ENCODE results near the gene PRPF39.

The PRPF39 gene

GRCh38 chr14:45083976-45084722 lies at the start of gene PRPF39:
TSS of gene PRPF39 (plus strand) at chr14:45084116. CDS start at chr14:45095240, 11,124 bp downstream.
- peaks cover 5% of the 10 kb centered on the region for H3K4me1 ChIP-seq (ENCODE audit: control insufficient read depth, insufficient read depth, low read length)
- H3K4me3 ChIP-seq (ENCODE audit: low read depth, low read length), result peak within 1 kb of the TSS; percentile 76
- no peaks in the 10 kb centered on the region for H3K27me3 ChIP-seq (ENCODE audit: control insufficient read depth, insufficient read depth, low read length)

GRCh38 chr14:45034730-45035129 lies 49.2 kb upstream of the PRPF39 start:
- H3K4me3 ChIP-seq (ENCODE audit: low read depth, low read length), result no peak overlapping the region
- no peaks in the 10 kb centered on the region for H3K27me3 ChIP-seq (ENCODE audit: control insufficient read depth, insufficient read depth, low read length)
- H3K9me3 ChIP-seq (ENCODE audit: control insufficient read depth, insufficient read depth, low read length), result peaks cover 7% of the 10 kb centered on the region
- H3K4me1 ChIP-seq (ENCODE audit: control insufficient read depth, insufficient read depth, low read length), result no peaks in the 10 kb centered on the region
- no peak overlapping the region for H3K9ac ChIP-seq (ENCODE audit: low read depth, low read length)
- H3K36me3 ChIP-seq (ENCODE audit: control insufficient read depth, insufficient read depth, low read length), result peaks cover 12% of the 10 kb centered on the region

More at GRCh38 chr14:45083976-45084722, at the start of gene PRPF39:
- peak within 1 kb of the TSS; percentile 76 for H3K9ac ChIP-seq (ENCODE audit: low read depth, low read length)
- H3K36me3 ChIP-seq (ENCODE audit: control insufficient read depth, insufficient read depth, low read length), result no peaks in the 10 kb centered on the region
- H3K9me3 ChIP-seq (ENCODE audit: control insufficient read depth, insufficient read depth, low read length), result no peaks in the 10 kb centered on the region

GRCh38 chr14:45038256-45038655 lies 45.7 kb upstream of the PRPF39 start:
- Histone ChIP-seq H3K4me3 (ENCODE audit: low read depth, low read length) (no peak overlapping the region), H3K36me3 (ENCODE audit: control insufficient read depth, insufficient read depth, low read length) (peaks cover 12% of the 10 kb centered on the region), H3K27me3 (ENCODE audit: control insufficient read depth, insufficient read depth, low read length) (no peaks in the 10 kb centered on the region), H3K4me1 (ENCODE audit: control insufficient read depth, insufficient read depth, low read length) (no peaks in the 10 kb centered on the region), H3K9ac (ENCODE audit: low read depth, low read length) (no peak overlapping the region), H3K9me3 (ENCODE audit: control insufficient read depth, insufficient read depth, low read length) (peaks cover 7% of the 10 kb centered on the region)

- peaks cover 12% of the 10 kb centered on the region for H3K36me3 ChIP-seq (ENCODE audit: control insufficient read depth, insufficient read depth, low read length)
- no peak overlapping the region for H3K4me3 ChIP-seq (ENCODE audit: low read depth, low read length)
- peaks cover 7% of the 10 kb centered on the region for H3K9me3 ChIP-seq (ENCODE audit: control insufficient read depth, insufficient read depth, low read length)
- H3K4me1 ChIP-seq (ENCODE audit: control insufficient read depth, insufficient read depth, low read length), result no peaks in the 10 kb centered on the region
- H3K27me3 ChIP-seq (ENCODE audit: control insufficient read depth, insufficient read depth, low read length), result no peaks in the 10 kb centered on the region
- no peak overlapping the region for H3K9ac ChIP-seq (ENCODE audit: low read depth, low read length)
These were observed 45.1 kb upstream of the PRPF39 start for GRCh38 chr14:45038865-45039264.

GRCh38 chr14:45039390-45039789 lies 44.5 kb upstream of the PRPF39 start:
- H3K4me3 ChIP-seq (ENCODE audit: low read depth, low read length), result no peak overlapping the region

GRCh38 chr14:45041641-45042040 lies 42.3 kb upstream of the PRPF39 start:
- H3K9me3 ChIP-seq (ENCODE audit: control insufficient read depth, insufficient read depth, low read length), result peaks cover 7% of the 10 kb centered on the region
- H3K9ac ChIP-seq (ENCODE audit: low read depth, low read length), result no peak overlapping the region
- peaks cover 12% of the 10 kb centered on the region for H3K36me3 ChIP-seq (ENCODE audit: control insufficient read depth, insufficient read depth, low read length)
- H3K4me1 ChIP-seq (ENCODE audit: control insufficient read depth, insufficient read depth, low read length), result no peaks in the 10 kb centered on the region
- no peak overlapping the region for H3K4me3 ChIP-seq (ENCODE audit: low read depth, low read length)
- H3K27me3 ChIP-seq (ENCODE audit: control insufficient read depth, insufficient read depth, low read length), result no peaks in the 10 kb centered on the region

More at GRCh38 chr14:45039390-45039789, 44.5 kb upstream of the PRPF39 start:
- Histone ChIP-seq H3K36me3 (ENCODE audit: control insufficient read depth, insufficient read depth, low read length) (peaks cover 12% of the 10 kb centered on the region), H3K27me3 (ENCODE audit: control insufficient read depth, insufficient read depth, low read length) (no peaks in the 10 kb centered on the region), H3K9ac (ENCODE audit: low read depth, low read length) (no peak overlapping the region), H3K9me3 (ENCODE audit: control insufficient read depth, insufficient read depth, low read length) (peaks cover 7% of the 10 kb centered on the region), H3K4me1 (ENCODE audit: control insufficient read depth, insufficient read depth, low read length) (no peaks in the 10 kb centered on the region)

- Histone ChIP-seq H3K27me3 (ENCODE audit: control insufficient read depth, insufficient read depth, low read length) (no peaks in the 10 kb centered on the region), H3K9ac (ENCODE audit: low read depth, low read length) (no peak overlapping the region), H3K9me3 (ENCODE audit: control insufficient read depth, insufficient read depth, low read length) (no peaks in the 10 kb centered on the region), H3K4me3 (ENCODE audit: low read depth, low read length) (no peak overlapping the region), H3K36me3 (ENCODE audit: control insufficient read depth, insufficient read depth, low read length) (peaks cover under 1% of the 10 kb centered on the region), H3K4me1 (ENCODE audit: control insufficient read depth, insufficient read depth, low read length) (no peaks in the 10 kb centered on the region)
These were observed 39.3 kb upstream of the PRPF39 start for GRCh38 chr14:45044638-45045037.

- Histone ChIP-seq H3K4me3 (ENCODE audit: low read depth, low read length) (no peak overlapping the region), H3K4me1 (ENCODE audit: control insufficient read depth, insufficient read depth, low read length) (no peaks in the 10 kb centered on the region), H3K9ac (ENCODE audit: low read depth, low read length) (no peak overlapping the region), H3K27me3 (ENCODE audit: control insufficient read depth, insufficient read depth, low read length) (no peaks in the 10 kb centered on the region), H3K36me3 (ENCODE audit: control insufficient read depth, insufficient read depth, low read length) (no peaks in the 10 kb centered on the region), H3K9me3 (ENCODE audit: control insufficient read depth, insufficient read depth, low read length) (no peaks in the 10 kb centered on the region)
These were observed 35.5 kb upstream of the PRPF39 start for GRCh38 chr14:45048385-45048784.

GRCh38 chr14:45051180-45051579 lies 32.7 kb upstream of the PRPF39 start:
- Histone ChIP-seq H3K4me1 (ENCODE audit: control insufficient read depth, insufficient read depth, low read length) (no peaks in the 10 kb centered on the region), H3K36me3 (ENCODE audit: control insufficient read depth, insufficient read depth, low read length) (no peaks in the 10 kb centered on the region)

GRCh38 chr14:45051896-45052295 lies 32.0 kb upstream of the PRPF39 start:
- Histone ChIP-seq H3K27me3 (ENCODE audit: control insufficient read depth, insufficient read depth, low read length) (no peaks in the 10 kb centered on the region), H3K9ac (ENCODE audit: low read depth, low read length) (no peak overlapping the region), H3K36me3 (ENCODE audit: control insufficient read depth, insufficient read depth, low read length) (no peaks in the 10 kb centered on the region), H3K4me3 (ENCODE audit: low read depth, low read length) (no peak overlapping the region), H3K9me3 (ENCODE audit: control insufficient read depth, insufficient read depth, low read length) (no peaks in the 10 kb centered on the region), H3K4me1 (ENCODE audit: control insufficient read depth, insufficient read depth, low read length) (no peaks in the 10 kb centered on the region)

More at GRCh38 chr14:45051180-45051579, 32.7 kb upstream of the PRPF39 start:
- Histone ChIP-seq H3K4me3 (ENCODE audit: low read depth, low read length) (no peak overlapping the region), H3K9ac (ENCODE audit: low read depth, low read length) (no peak overlapping the region), H3K27me3 (ENCODE audit: control insufficient read depth, insufficient read depth, low read length) (no peaks in the 10 kb centered on the region), H3K9me3 (ENCODE audit: control insufficient read depth, insufficient read depth, low read length) (no peaks in the 10 kb centered on the region)

- H3K4me3 ChIP-seq (ENCODE audit: low read depth, low read length), result no peak overlapping the region
- no peaks in the 10 kb centered on the region for H3K36me3 ChIP-seq (ENCODE audit: control insufficient read depth, insufficient read depth, low read length)
- H3K4me1 ChIP-seq (ENCODE audit: control insufficient read depth, insufficient read depth, low read length), result no peaks in the 10 kb centered on the region
- H3K9me3 ChIP-seq (ENCODE audit: control insufficient read depth, insufficient read depth, low read length), result no peaks in the 10 kb centered on the region
- H3K27me3 ChIP-seq (ENCODE audit: control insufficient read depth, insufficient read depth, low read length), result no peaks in the 10 kb centered on the region
- H3K9ac ChIP-seq (ENCODE audit: low read depth, low read length), result no peak overlapping the region
These were observed 26.6 kb upstream of the PRPF39 start for GRCh38 chr14:45057349-45057748.

GRCh38 chr14:45057881-45058364 lies 26.0 kb upstream of the PRPF39 start:
- Histone ChIP-seq H3K4me1 (ENCODE audit: control insufficient read depth, insufficient read depth, low read length) (no peaks in the 10 kb centered on the region), H3K4me3 (ENCODE audit: low read depth, low read length) (no peak overlapping the region), H3K27me3 (ENCODE audit: control insufficient read depth, insufficient read depth, low read length) (no peaks in the 10 kb centered on the region), H3K9ac (ENCODE audit: low read depth, low read length) (no peak overlapping the region), H3K36me3 (ENCODE audit: control insufficient read depth, insufficient read depth, low read length) (no peaks in the 10 kb centered on the region), H3K9me3 (ENCODE audit: control insufficient read depth, insufficient read depth, low read length) (no peaks in the 10 kb centered on the region)

Data from iPS-15b (cell line).